CD4-positive, alpha-beta T cell treated with Interferon alpha-2 for 1 hour (primary cell): ENCODE data around the gene TYW1.
"Not testable (repeated sequence)": the region's sequence is repeated elsewhere in the genome, so short reads cannot be mapped to it uniquely, and the experiment has no call there.

ENCODE experiments used
- DNase-seq, 2 donors: peaks; one replicate each; pipeline ENCODE4 v3.0.0-alpha.2; 2020 to 2022

The TYW1 gene, protein sequence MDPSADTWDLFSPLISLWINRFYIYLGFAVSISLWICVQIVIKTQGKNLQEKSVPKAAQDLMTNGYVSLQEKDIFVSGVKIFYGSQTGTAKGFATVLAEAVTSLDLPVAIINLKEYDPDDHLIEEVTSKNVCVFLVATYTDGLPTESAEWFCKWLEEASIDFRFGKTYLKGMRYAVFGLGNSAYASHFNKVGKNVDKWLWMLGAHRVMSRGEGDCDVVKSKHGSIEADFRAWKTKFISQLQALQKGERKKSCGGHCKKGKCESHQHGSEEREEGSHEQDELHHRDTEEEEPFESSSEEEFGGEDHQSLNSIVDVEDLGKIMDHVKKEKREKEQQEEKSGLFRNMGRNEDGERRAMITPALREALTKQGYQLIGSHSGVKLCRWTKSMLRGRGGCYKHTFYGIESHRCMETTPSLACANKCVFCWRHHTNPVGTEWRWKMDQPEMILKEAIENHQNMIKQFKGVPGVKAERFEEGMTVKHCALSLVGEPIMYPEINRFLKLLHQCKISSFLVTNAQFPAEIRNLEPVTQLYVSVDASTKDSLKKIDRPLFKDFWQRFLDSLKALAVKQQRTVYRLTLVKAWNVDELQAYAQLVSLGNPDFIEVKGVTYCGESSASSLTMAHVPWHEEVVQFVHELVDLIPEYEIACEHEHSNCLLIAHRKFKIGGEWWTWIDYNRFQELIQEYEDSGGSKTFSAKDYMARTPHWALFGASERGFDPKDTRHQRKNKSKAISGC

DNA sequence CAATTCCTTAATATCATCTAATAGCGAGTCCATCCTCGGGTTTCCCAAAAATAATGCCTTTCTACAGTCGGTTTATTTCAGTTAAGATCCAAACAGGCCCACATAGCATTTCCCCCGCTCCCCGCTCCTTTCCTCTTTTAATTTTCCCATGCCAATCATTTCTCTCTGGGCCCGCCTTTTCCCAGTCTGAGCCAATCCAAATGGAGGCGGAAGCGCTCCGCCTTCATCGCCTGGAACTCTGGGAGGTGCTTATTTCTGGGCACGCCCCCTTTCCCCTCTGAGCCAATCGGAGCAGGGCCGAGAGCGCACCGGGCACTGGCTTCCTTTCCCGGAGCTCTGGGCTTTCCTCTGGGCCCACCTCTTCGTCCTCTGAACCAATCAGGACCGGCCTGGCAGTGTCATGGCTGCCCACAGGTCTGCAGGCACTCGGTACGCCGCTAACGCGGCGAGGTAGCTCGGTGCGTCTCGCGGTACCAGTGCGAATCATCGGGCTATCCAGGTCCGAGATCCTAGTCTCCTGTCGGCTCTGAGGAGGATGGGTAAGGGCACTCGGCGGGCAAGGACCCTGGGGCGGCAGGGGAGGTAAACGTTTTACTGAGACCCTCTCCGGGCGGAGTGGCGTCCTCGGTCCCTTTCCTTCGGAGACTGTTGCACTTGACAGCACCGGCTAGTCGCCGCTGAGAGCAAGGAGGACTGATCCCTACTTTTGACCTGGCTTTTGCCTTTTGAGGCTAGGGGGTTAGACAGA lies at the start of gene TYW1:
Gene TYW1 (plus strand): TSS at position 390 of the 748 bp plus-strand sequence. CDS start 146 bp downstream, at position 536.
- peak; percentile 98 to 99 for DNase-seq

- DNase-seq: no peak
Observed at GRCh38 chr7:66948480-66949109, 48.0 kb upstream of the TYW1 start.

- no peak for DNase-seq
Observed at GRCh38 chr7:66950311-66950710, 46.3 kb upstream of the TYW1 start.

GRCh38 chr7:66950763-66951162 lies 45.9 kb upstream of the TYW1 start:
- no peak for DNase-seq

GRCh38 chr7:66952343-66953043 lies 44.1 kb upstream of the TYW1 start:
- DNase-seq: no peak

GRCh38 chr7:66953044-66953427 lies 43.6 kb upstream of the TYW1 start:
- no peak for DNase-seq

DNA sequence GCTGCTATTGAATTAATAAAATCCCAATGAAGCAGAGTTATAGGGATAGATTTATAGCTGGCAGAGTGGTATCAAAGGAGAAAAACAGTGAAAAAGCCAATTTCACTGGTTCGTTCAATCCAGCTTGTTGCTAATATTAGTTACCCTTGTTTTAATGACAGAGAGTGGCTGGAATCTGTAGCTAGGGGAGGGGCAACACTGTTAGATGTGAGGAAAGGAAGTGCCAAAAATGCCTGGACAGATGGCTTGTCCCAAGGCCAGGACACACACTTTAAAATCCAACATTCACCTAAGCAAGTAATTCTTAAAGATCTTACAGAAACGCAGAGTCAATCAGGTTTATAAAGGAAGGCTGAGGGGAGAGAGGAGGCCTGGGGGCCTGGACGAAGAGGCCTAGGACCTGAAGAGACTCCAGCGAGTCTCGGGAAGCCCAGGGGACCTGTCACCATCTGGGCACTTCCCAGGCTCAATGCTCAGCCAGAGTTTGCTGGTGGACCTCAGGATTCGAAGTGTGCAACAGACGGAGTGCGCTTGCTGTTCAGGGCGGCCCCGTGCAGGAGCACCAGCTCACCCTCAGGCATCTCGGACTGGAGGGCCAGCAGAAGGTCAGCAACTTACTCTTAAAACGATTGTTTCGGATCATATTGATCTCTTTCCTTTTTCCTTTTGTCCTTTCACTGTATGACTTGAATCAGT lies 38.9 kb upstream of the TYW1 start:
- no peak for DNase-seq

GRCh38 chr7:66958538-66959350 lies 37.9 kb upstream of the TYW1 start:
- DNase-seq: no peak

DNA sequence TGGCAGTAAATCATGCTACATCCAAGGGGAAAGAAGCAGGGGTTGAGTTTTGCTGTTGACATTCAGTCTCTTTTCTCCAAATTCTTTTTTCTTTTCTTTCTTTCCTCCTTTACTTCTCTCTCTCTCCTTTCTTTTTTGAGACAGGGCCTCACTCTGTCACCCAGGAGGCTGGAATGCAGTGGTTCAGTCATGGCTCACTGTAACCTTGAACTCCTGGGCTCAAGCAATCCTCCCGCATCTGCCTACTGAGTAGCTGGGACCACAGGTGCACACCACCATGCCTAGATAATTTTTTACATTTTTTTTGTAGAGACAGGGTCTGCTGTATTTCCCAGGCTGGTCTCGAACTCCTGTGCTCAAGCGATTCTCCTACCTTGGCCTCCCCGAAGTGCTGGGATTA lies 36.4 kb upstream of the TYW1 start:
- no peak for DNase-seq

- no peak for DNase-seq
Observed at GRCh38 chr7:66961096-66961495, 35.5 kb upstream of the TYW1 start.

DNA sequence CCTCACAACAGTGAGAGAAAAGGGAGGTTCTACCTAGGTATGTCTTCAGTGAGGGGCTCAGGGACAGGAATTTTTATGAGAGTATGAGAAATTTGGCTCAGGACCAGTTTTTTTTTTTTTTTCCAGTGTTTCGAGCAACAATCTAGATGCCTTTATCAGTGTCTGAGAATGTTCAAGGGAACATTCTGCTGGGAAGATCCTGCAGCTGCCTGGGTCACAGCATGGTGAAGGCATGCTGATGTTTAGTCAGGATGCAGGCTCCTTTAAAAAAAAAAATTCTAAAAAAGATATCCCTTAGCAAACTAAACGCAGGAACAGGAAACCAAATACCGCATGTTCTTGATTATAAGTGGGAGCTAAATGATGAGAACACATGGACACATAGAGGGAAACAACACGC lies 32.2 kb upstream of the TYW1 start:
- no peak for DNase-seq

- no peak for DNase-seq
Observed at GRCh38 chr7:66967029-66967428, 29.6 kb upstream of the TYW1 start.

GRCh38 chr7:66969001-66969400 lies 27.6 kb upstream of the TYW1 start:
- DNase-seq: not testable (repeated sequence)

DNA sequence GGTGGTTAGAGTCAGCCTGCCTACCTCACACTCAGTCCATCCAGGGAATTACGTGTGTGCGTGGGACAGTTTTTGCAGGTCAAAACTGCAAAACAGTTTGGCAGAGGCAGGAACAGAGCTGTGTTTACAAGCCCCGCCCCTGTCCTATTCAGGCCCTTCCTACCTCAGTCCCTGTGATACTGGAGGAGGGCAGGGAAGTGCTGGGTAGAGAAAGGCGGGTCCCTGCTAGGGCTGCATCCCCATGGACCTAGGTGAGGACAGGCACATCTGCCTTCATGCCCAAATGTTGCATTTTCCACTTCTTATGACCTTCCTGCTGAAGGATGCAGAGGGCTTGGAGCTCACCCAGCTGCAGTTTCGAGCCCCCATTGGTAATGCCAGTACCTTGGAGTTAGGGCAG lies 26.3 kb upstream of the TYW1 start:
- DNase-seq: no peak

DNA sequence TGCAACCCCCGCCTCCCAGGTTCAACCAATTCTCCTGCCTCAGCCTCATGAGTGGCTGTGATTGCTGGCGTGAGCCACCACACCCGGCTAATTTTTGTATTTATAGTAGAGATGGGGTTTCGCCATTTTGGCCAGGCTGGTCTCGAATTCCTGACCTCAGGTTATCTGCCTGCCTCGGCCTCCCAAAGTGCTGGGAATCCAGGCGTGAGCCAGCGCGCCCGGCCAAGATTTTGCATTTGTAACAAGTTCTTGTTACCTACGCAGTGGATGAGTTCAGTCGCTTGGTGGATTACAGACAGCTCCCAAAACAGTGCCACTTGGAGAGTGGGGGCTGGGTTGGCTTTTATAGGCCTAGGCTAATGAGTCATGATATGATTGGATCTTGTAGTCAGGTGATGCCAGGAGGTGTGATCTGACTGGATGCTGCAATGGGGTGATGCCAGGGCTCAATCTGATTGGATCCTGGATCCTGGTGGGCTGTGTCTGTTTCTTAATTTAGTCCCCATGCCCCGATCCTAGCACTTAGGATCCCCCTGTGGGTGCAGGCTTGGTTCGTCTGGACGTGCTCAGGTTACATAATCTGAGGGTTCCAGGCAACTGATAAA lies 21.5 kb upstream of the TYW1 start:
- no peak for DNase-seq

GRCh38 chr7:66978312-66978711 lies 18.3 kb upstream of the TYW1 start:
- DNase-seq: not testable (repeated sequence)

DNA sequence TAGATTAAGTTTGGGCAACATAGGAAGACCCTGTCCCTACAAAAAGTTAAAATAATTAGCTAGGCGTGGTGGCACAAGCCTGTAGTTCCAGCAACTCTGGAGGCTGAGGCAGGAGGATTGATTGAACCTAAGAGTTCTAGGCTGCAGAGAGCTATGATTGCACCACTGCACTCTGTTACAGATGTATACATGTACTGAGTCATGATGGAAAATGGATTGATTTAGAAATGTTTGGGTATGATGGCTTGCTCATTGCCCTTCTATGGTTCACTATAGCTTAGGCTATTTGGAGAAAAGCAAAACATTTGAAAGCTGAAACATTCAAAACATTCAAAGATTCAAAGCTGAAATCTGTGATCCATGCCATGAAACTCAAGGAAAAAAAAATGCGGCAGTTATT lies 17.6 kb upstream of the TYW1 start:
- DNase-seq: not testable (repeated sequence)

GRCh38 chr7:66980336-66980735 lies 16.3 kb upstream of the TYW1 start:
- DNase-seq: not testable (repeated sequence)

DNA sequence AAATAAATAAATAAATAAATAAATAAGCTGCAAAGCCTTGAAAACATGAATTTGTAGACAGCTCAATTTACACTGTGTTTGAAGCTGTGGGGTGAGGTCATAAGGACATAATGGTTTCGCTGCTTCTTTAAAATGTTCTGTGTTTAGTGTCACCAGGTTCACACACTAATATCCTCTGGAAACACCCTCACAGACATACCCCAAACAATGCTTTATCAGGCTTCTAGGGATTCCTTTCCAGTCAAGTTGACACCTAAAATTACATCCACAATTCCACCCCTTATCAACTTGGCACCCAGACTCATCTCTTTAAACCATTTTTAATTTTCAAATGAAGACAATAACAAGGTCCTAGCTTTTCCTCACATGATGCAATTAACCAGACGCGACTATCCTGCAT lies 7.1 kb upstream of the TYW1 start:
- DNase-seq: not testable (repeated sequence)

- not testable (repeated sequence) for DNase-seq
Observed at GRCh38 chr7:66994051-66994450, 2.6 kb upstream of the TYW1 start.
